Skeletal muscle satellite cell (primary cell): ENCODE results near the gene SLC44A2.

ENCODE experiments used
- H3K27me3 ChIP-seq: 2 replicates; pipeline ENCODE4 v1.7.0; 2013; ENCODE audit warnings: low read length; ENCODE audit not compliant: control insufficient read depth, insufficient read depth
- H3K36me3 ChIP-seq: 2 replicates; pipeline ENCODE4 v1.7.0; 2013; ENCODE audit warnings: mild to moderate bottlenecking, control low read depth, low read length; ENCODE audit not compliant: insufficient read depth
- H3K4me1 ChIP-seq: 2 replicates; pipeline ENCODE4 v1.7.0; 2013; ENCODE audit warnings: low read length; ENCODE audit not compliant: control insufficient read depth, insufficient read depth
- H3K4me2 ChIP-seq: 2 replicates; pipeline ENCODE4 v1.7.0; 2013; ENCODE audit warnings: mild to moderate bottlenecking, low read length
- H3K4me3 ChIP-seq: 2 replicates; pipeline ENCODE4 v1.7.0; 2013; ENCODE audit warnings: low read length
- H3K9ac ChIP-seq: 2 replicates; pipeline ENCODE4 v1.7.0; 2013; ENCODE audit warnings: mild to moderate bottlenecking, low read depth, low read length, moderate library complexity
- H3K9me3 ChIP-seq: replicated peaks from 2 replicates; pipeline ENCODE4 v1.7.0; 2013; ENCODE audit warnings: mild to moderate bottlenecking, control low read depth, low read length

The SLC44A2 gene

GRCh38 chr19:10600149-10600548 lies 25.2 kb upstream of the SLC44A2 start:
- Histone ChIP-seq H3K9me3 (no peaks in the 10 kb centered on the region), H3K36me3 (peaks cover 5% of the 10 kb centered on the region), H3K4me2 (no peak overlapping the region), H3K9ac (no peak overlapping the region), H3K27me3 (peaks cover 18% of the 10 kb centered on the region), H3K4me3 (no peak overlapping the region), H3K4me1 (peaks cover 16% of the 10 kb centered on the region)

- Histone ChIP-seq H3K36me3 (peaks cover 5% of the 10 kb centered on the region), H3K4me2 (peak overlapping the region; percentile 69), H3K9ac (no peak overlapping the region), H3K4me3 (no peak overlapping the region), H3K4me1 (peaks cover 16% of the 10 kb centered on the region), H3K9me3 (no peaks in the 10 kb centered on the region), H3K27me3 (peaks cover 18% of the 10 kb centered on the region)
These were observed 23.4 kb upstream of the SLC44A2 start for GRCh38 chr19:10601999-10602329.

- Histone ChIP-seq H3K27me3 (peaks cover 18% of the 10 kb centered on the region), H3K36me3 (peaks cover 5% of the 10 kb centered on the region), H3K4me2 (peak overlapping the region; percentile 97), H3K9me3 (no peaks in the 10 kb centered on the region), H3K4me3 (peak overlapping the region; percentile 93), H3K9ac (peak overlapping the region; percentile 96), H3K4me1 (peaks cover 16% of the 10 kb centered on the region)
These were observed 22.8 kb upstream of the SLC44A2 start for GRCh38 chr19:10602330-10603083.

GRCh38 chr19:10603084-10603872 lies 22.1 kb upstream of the SLC44A2 start:
- peaks cover 14% of the 10 kb centered on the region for H3K27me3 ChIP-seq
- H3K4me1 ChIP-seq: peaks cover 16% of the 10 kb centered on the region
- H3K36me3 ChIP-seq: peaks cover 5% of the 10 kb centered on the region
- peak overlapping the region; percentile 97 for H3K4me2 ChIP-seq
- H3K9ac ChIP-seq: peak overlapping the region; percentile 96
- H3K4me3 ChIP-seq: peak overlapping the region; percentile 93
- no peaks in the 10 kb centered on the region for H3K9me3 ChIP-seq

GRCh38 chr19:10603873-10604459 lies 21.4 kb upstream of the SLC44A2 start:
- Histone ChIP-seq H3K4me1 (peaks cover 16% of the 10 kb centered on the region), H3K36me3 (peaks cover 5% of the 10 kb centered on the region), H3K4me2 (peak overlapping the region; percentile 97), H3K9me3 (no peaks in the 10 kb centered on the region), H3K4me3 (peak overlapping the region; percentile 93), H3K9ac (peak overlapping the region; percentile 96), H3K27me3 (peaks cover 11% of the 10 kb centered on the region)

GRCh38 chr19:10604460-10604980 lies 20.8 kb upstream of the SLC44A2 start:
- no peak overlapping the region for H3K9ac ChIP-seq
- no peak overlapping the region for H3K4me3 ChIP-seq

GRCh38 chr19:10611907-10612306 lies 13.4 kb upstream of the SLC44A2 start:
- Histone ChIP-seq H3K9ac (peak overlapping the region; percentile 4), H3K4me1 (peaks cover 14% of the 10 kb centered on the region), H3K27me3 (no peaks in the 10 kb centered on the region), H3K36me3 (no peaks in the 10 kb centered on the region), H3K4me2 (no peak overlapping the region), H3K4me3 (no peak overlapping the region), H3K9me3 (no peaks in the 10 kb centered on the region)

More at GRCh38 chr19:10604460-10604980, 20.8 kb upstream of the SLC44A2 start:
- peak overlapping the region; percentile 97 for H3K4me2 ChIP-seq
- H3K36me3 ChIP-seq: peaks cover 5% of the 10 kb centered on the region
- no peaks in the 10 kb centered on the region for H3K9me3 ChIP-seq
- H3K4me1 ChIP-seq: peaks cover 16% of the 10 kb centered on the region
- H3K27me3 ChIP-seq: peaks cover 8% of the 10 kb centered on the region

- Histone ChIP-seq H3K9ac (peak overlapping the region; percentile 4), H3K4me2 (peak overlapping the region; percentile 46), H3K36me3 (no peaks in the 10 kb centered on the region), H3K27me3 (no peaks in the 10 kb centered on the region), H3K4me3 (no peak overlapping the region), H3K4me1 (peaks cover 21% of the 10 kb centered on the region), H3K9me3 (no peaks in the 10 kb centered on the region)
These were observed 12.7 kb upstream of the SLC44A2 start for GRCh38 chr19:10612499-10613119.

- Histone ChIP-seq H3K27me3 (no peaks in the 10 kb centered on the region), H3K36me3 (no peaks in the 10 kb centered on the region), H3K4me2 (no peak overlapping the region), H3K4me1 (peaks cover 24% of the 10 kb centered on the region), H3K9me3 (no peaks in the 10 kb centered on the region), H3K4me3 (no peak overlapping the region), H3K9ac (no peak overlapping the region)
These were observed 9.8 kb upstream of the SLC44A2 start for GRCh38 chr19:10615429-10616023.

- Histone ChIP-seq H3K27me3 (no peaks in the 10 kb centered on the region), H3K4me3 (peak overlapping the region; percentile 10), H3K9ac (peak overlapping the region; percentile 57), H3K4me1 (peaks cover 17% of the 10 kb centered on the region), H3K4me2 (peak overlapping the region; percentile 54), H3K36me3 (no peaks in the 10 kb centered on the region), H3K9me3 (no peaks in the 10 kb centered on the region)
These were observed 7.8 kb upstream of the SLC44A2 start for GRCh38 chr19:10617409-10618121.
